Hair follicular keratinocyte (primary cell): ENCODE results near the gene ELP5. TPM values are rescaled to one million over a fixed set of nuclear protein-coding genes. Genes with fewer than 3 reads are reported as not detected.

Experiments used
- total RNA-seq: library from RNA; depleted of rRNA; stranded (reverse); fragments of >200 nt; gene quantifications from 2 replicates; pipeline ENCODE4 v1.2.3, GENCODE V29; 2015

Gene ELP5, protein sequence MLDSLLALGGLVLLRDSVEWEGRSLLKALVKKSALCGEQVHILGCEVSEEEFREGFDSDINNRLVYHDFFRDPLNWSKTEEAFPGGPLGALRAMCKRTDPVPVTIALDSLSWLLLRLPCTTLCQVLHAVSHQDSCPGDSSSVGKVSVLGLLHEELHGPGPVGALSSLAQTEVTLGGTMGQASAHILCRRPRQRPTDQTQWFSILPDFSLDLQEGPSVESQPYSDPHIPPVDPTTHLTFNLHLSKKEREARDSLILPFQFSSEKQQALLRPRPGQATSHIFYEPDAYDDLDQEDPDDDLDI
- total RNA-seq, result 23.3 and 36.8 TPM in 2 replicates

DNA sequence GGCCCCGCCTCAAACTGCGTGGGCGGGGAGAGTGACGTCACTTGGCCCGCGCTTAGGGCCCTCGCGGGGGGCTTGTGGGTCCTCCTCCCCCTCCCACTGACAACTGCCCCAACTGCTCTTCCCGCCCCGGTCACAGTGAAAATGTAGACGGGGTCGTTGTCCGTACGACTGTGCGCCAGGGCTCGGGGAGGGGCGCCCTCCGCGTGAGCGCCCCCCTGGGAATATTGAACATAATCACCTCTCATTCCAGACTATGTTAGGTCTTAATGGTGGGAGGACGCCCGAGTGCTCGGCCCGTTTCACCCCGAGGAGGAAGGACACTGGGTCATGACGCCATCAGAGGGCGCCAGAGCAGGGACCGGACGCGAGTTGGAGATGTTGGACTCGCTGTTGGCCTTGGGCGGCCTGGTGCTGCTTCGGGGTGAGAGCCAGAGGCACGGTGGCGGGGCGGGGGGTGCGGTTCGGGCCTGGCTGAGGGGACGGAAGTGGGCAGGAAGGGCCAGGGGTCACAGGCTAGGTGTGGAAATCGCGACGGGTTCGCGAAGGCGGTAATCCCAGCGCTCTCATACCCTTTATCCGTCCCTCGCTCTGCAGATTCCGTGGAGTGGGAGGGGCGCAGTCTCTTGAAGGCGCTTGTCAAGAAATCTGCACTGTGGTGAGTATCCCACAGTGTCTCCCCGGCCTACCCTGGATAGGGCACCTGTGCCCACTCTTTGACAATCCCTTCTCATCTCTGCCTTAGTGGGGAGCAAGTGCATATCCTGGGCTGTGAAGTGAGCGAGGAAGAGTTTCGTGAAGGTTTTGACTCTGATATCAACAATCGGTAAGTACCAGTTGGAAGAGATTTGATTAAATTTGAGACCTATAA is at the start of gene ELP5:
ELP5 (plus strand) TSS at position 40 of the 868 bp plus-strand sequence; CDS start at position 376, 336 bp downstream.

DNA sequence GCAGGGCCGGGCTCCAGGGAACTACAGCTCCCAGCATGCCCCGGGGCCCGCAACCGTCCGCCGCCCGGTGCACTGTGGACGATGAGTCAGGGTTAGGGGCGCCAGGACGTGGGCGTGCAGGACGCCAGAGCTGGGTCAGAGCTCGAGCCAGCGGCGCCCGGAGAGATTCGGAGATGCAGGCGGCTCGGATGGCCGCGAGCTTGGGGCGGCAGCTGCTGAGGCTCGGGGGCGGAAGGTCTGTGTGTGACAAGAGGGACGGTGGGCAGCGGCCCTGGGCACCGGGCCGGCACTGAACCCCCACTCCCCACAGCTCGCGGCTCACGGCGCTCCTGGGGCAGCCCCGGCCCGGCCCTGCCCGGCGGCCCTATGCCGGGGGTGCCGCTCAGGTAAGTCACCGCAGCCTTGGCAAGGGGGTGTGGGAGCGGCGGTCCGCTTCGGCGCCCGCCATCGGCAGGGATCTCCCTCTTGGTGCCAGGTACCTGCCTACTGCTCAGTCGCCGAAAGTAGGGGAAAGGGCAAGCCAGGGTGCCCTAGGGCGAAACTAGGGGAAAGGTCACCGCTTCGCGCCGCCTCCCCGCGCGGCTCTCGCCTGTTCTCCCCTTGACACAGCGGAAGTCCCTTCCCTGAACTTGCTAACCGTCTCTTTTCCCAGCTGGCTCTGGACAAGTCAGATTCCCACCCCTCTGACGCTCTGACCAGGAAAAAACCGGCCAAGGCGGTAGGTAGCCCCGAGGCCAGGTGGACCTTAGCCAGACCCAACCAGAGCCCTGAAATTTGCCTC is 32.0 kb upstream of the ELP5 start, which contains the start of the genes ACADVL and DLG4:
ACADVL (plus strand) TSS at position 127 of the 781 bp plus-strand sequence; CDS start at position 174, 47 bp downstream.
DLG4 (minus strand) TSS at position 25 of the 781 bp plus-strand sequence.

GRCh38 chr17:7234083-7234951 is 17.7 kb upstream of the ELP5 start, which contains the start of gene DVL2:
TSS of gene DVL2 (minus strand) at chr17:7234517. CDS start at chr17:7234262, 255 bp downstream.

GRCh38 chr17:7239091-7240027 is 12.7 kb upstream of the ELP5 start, which contains the start of gene PHF23:
TSS of gene PHF23 (minus strand) at chr17:7239457. CDS start at chr17:7239279, 178 bp downstream.

GRCh38 chr17:7241783-7242716 is 10.0 kb upstream of the ELP5 start, which contains the start of gene GABARAP:
TSS of gene GABARAP (minus strand) at chr17:7242449. CDS start at chr17:7242330, 119 bp downstream.

DNA sequence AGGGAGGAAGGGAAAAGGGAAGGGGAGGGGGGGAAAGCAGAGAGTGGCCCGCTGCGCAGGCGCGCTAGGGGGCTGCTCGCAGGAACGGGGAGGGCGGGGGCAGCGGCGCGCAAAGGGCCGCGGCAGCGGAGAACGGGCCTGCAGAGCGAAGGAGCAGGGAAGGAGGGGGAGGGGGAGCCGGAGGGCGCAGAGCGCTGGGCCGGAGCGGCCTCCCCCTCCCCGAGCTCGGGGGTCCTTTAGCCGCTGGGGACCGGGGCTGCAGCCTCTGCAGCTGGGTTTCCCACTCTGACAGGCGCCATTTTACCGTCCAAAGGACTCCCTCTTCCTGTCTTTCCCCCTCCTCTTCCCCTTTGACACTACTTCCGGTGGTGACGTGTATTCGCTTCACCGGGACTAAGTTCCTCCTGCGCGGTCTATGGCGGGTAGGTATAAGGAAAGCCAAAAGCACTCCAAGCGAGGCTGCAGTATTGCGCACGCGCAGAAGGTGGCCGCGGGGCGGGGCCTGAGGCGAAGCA is 297 bp upstream of the ELP5 start, which contains the start of gene CTDNEP1:
CTDNEP1 (minus strand) TSS at position 74 of the 515 bp plus-strand sequence. CDS start 438 bp downstream, outside the sequence.

GRCh38 chr17:7262192-7262934 is 10.3 kb downstream of the ELP5 start, which contains the start of gene CLDN7:
TSS of gene CLDN7 (minus strand) at chr17:7262478. CDS start at chr17:7262043, 435 bp downstream.

DNA sequence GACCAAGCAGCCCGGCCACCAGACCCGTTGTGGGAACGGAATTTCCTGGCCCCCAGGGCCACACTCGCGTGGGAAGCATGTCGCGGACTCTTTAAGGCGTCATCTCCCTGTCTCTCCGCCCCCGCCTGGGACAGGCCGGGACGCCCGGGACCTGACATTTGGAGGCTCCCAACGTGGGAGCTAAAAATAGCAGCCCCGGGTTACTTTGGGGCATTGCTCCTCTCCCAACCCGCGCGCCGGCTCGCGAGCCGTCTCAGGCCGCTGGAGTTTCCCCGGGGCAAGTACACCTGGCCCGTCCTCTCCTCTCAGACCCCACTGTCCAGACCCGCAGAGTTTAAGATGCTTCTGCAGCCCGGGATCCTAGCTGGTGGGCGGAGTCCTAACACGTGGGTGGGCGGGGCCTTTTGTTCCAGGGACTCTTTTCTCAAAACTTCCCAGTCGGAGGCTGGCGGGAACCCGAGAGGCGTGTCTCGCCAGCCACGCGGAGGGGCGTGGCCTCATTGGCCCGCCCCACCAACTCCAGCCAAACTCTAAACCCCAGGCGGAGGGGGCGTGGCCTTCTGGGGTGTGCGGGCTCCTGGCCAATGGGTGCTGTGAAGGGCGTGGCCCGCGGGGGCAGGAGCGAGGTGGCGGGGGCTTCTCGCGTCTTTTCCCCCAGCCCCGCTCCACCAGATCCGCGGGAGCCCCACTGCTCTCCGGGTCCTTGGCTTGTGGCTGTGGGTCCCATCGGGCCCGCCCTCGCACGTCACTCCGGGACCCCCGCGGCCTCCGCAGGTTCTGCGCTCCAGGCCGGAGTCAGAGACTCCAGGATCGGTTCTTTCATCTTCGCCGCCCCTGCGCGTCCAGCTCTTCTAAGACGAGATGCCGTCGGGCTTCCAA is 29.3 kb downstream of the ELP5 start, which contains the start of gene SLC2A4:
SLC2A4 (plus strand) TSS at position 645 of the 879 bp plus-strand sequence; CDS start at position 862, 217 bp downstream.

DNA sequence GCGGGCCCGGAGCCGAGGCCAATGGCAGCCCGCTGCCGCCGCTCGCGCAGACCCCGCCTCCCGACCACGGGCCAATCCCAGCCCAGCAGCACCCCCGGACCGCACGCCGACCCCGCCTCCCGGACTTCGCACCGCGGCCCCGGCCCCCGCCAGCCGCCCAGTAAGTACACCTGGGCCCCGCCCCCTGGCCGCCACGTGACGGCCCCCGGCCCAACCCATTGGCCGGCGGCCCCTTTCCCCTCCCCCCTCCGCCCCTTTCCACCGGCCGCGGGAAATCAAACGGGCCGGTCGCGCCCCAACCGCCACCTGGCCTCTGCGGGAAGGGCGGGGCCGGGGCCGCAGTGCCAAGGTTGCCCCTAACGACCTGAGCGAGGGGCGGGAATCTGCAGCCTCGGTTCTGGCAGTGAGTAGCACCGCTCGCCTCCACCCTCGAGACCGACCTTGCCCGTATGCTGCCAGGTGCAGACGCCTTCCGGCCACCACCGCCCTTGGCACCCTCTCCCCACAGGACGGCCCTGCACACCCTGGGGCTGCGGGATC is 42.7 kb downstream of the ELP5 start, which contains the start of gene YBX2:
YBX2 (minus strand) TSS at position 26 of the 540 bp plus-strand sequence. CDS start 139 bp downstream, outside the sequence.

GRCh38 chr17:7306911-7307685 is 55.1 kb downstream of the ELP5 start, which contains the start of gene EIF5A:
TSS of gene EIF5A (plus strand) at chr17:7307628. CDS start at chr17:7309636, 2,008 bp downstream.

Other genes with a start within 250 kb of the ELP5 start
- 228 and 289 TPM in 2 replicates for gene RNASEK, start 239.6 kb upstream of the ELP5 start, total RNA-seq
- gene BCL6B, start 229.2 kb upstream of the ELP5 start, total RNA-seq, result 0.39 TPM in 1 of 2 replicates, not detected in the other
- 4.0 and 4.1 TPM in 2 replicates for gene SLC16A13, start 216.2 kb upstream of the ELP5 start, total RNA-seq
- not detected in 2 replicates for gene SLC16A11, start 208.1 kb upstream of the ELP5 start, total RNA-seq
- not detected in 2 replicates for gene CLEC10A, start 172.0 kb upstream of the ELP5 start, total RNA-seq
- gene ASGR2, start 137.4 kb upstream of the ELP5 start, total RNA-seq, result not detected in 2 replicates
- gene ASGR1, start 72.8 kb upstream of the ELP5 start, total RNA-seq, result 0.23 TPM in 1 of 2 replicates, not detected in the other
- 1.4 and 5.5 TPM in 2 replicates for gene DLG4, start 32.4 kb upstream of the ELP5 start, total RNA-seq
- gene ACADVL, start 32.3 kb upstream of the ELP5 start, total RNA-seq, result 173 and 216 TPM in 2 replicates
- 32.6 and 39.5 TPM in 2 replicates for gene DVL2, start 17.7 kb upstream of the ELP5 start, total RNA-seq
- gene PHF23, start 12.8 kb upstream of the ELP5 start, total RNA-seq, result 26.9 and 32.2 TPM in 2 replicates
- 171 and 262 TPM in 2 replicates for gene GABARAP, start 9.8 kb upstream of the ELP5 start, total RNA-seq
- 39.4 and 49.4 TPM in 2 replicates for gene CTDNEP1, start 481 bp upstream of the ELP5 start, total RNA-seq
- gene CLDN7, start 10.3 kb downstream of the ELP5 start, total RNA-seq, result 7.9 and 26.0 TPM in 2 replicates
- 0.08 and 1.4 TPM in 2 replicates for gene SLC2A4, start 29.5 kb downstream of the ELP5 start, total RNA-seq
- gene YBX2, start 42.4 kb downstream of the ELP5 start, total RNA-seq, result 0.47 and 0.72 TPM in 2 replicates
- gene EIF5A, start 55.4 kb downstream of the ELP5 start, total RNA-seq, result 557 and 909 TPM in 2 replicates
- 42.7 and 70.0 TPM in 2 replicates for gene GPS2, start 63.1 kb downstream of the ELP5 start, total RNA-seq
- 6.2 and 10.9 TPM in 2 replicates for gene NEURL4, start 77.1 kb downstream of the ELP5 start, total RNA-seq
- gene ACAP1, start 84.3 kb downstream of the ELP5 start, total RNA-seq, result 3.3 and 5.6 TPM in 2 replicates
- 6.0 and 13.0 TPM in 2 replicates for gene KCTD11, start 99.9 kb downstream of the ELP5 start, total RNA-seq
- gene TMEM95, start 102.9 kb downstream of the ELP5 start, total RNA-seq, result not detected in 2 replicates
- 3.8 and 7.7 TPM in 2 replicates for gene TNK1, start 128.9 kb downstream of the ELP5 start, total RNA-seq
- gene PLSCR3, start 142.3 kb downstream of the ELP5 start, total RNA-seq, result 68.4 and 99.4 TPM in 2 replicates
- gene TMEM256, start 151.9 kb downstream of the ELP5 start, total RNA-seq, result 138 and 193 TPM in 2 replicates
- 2.4 and 6.1 TPM in 2 replicates for gene NLGN2, start 155.6 kb downstream of the ELP5 start, total RNA-seq
- gene SPEM1, start 168.1 kb downstream of the ELP5 start, total RNA-seq, result not detected in 2 replicates
- not detected in 2 replicates for gene SPEM2, start 173.4 kb downstream of the ELP5 start, total RNA-seq
- gene SPEM3, start 176.6 kb downstream of the ELP5 start, total RNA-seq, result not detected in 2 replicates
- gene TMEM102, start 183.2 kb downstream of the ELP5 start, total RNA-seq, result 25.2 and 30.4 TPM in 2 replicates
- 7.5 and 17.3 TPM in 2 replicates for gene FGF11, start 187.3 kb downstream of the ELP5 start, total RNA-seq
- 9.8 and 14.8 TPM in 2 replicates for gene CHRNB1, start 192.8 kb downstream of the ELP5 start, total RNA-seq
- gene ZBTB4, start 227.4 kb downstream of the ELP5 start, total RNA-seq, result 25.9 and 36.8 TPM in 2 replicates
- gene SLC35G6, start 229.2 kb downstream of the ELP5 start, total RNA-seq, result not detected in 2 replicates
- 31.9 and 33.7 TPM in 2 replicates for gene POLR2A, start 232.2 kb downstream of the ELP5 start, total RNA-seq